ENCODE measurements around the gene FAM107B.
A peak's percentile ranks its signal among the peaks of the same experiment; 100 is the strongest.

FAM107B gene

DNA sequence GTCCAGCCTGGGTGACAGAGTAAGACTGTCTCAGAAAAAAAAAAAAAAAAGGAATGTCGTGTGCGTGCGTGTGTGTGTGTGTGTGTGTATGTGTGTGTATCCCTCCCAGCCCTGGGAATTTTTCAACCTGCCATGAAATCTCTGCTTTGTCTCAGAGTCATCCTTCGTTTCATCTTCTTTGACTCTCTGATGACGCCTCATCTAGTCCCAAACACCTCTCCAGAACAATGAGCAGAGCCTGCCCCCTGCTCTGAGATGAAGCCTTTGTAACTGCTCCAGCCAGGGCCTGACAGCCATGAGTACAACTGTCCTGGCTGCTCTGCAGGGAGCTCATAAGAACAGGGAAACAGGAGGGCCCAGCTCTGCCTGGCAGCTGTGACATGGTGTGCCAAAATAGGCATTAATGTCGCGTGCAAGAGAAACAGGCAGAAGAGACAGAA, 149.5 kb downstream of the FAM107B start:
- DNase-seq (ENCODE audit: low read depth in 2 of 2): no peak

DNA sequence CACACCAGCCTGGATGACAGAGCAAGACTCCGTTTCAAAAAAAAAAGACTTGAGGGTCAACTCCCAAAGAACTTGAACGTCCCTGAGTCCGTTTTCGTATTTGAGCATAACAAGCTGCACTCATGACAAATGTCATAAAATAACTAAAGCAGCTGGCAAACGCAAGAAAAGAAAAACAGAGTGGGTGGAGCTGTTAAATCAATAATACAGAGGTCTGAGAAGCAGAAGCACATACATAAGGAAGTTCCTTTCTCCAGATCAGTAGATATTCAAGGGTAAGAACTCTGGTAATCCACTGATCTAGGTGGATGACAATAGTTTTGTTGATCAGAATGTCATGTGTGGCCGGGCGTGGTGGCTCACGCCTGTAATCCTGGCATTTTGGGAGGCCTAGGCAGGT, 150.1 kb downstream of the FAM107B start:
- no peak for DNase-seq (ENCODE audit: low read depth in 2 of 2)

DNA sequence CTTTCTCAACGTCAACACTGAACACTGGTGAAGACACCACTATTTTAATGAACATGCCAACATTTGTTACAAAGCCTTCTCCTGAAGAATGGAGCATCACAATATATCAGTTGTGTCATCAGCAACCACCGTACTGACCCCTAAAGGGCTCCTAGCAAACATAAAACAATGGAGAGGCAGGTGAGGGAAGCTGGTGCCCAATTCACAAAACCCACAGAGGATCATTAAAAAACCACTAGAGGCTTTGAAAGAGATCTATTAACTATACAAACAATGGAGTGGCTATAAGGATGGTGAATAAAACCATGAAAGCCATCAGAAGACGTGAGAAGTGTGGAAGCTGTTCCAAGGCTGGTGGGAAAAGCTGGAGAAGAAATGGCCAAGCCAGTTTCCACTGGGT, 150.8 kb downstream of the FAM107B start:
- DNase-seq (ENCODE audit: low read depth in 2 of 2): no peak

DNA sequence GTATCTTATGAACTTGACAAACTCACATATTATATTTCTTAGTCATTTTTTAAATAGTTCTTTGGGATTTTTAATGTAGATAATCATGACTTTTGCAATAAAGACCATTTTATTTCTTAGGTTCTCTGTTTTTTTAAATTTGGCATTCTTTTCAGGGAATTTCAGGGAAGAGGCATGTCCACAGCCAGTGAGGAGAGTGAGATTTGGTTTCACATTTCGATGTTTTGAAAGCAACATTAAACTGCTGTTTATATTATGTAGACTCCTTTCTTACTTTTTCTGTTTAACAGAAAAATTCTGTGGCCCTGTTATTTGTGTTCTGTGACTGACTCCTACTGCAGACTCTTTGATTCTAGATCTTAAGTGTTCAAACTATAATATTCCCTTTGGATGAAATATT, 153.7 kb downstream of the FAM107B start:
- no peak for DNase-seq (ENCODE audit: low read depth in 2 of 2)

DNA sequence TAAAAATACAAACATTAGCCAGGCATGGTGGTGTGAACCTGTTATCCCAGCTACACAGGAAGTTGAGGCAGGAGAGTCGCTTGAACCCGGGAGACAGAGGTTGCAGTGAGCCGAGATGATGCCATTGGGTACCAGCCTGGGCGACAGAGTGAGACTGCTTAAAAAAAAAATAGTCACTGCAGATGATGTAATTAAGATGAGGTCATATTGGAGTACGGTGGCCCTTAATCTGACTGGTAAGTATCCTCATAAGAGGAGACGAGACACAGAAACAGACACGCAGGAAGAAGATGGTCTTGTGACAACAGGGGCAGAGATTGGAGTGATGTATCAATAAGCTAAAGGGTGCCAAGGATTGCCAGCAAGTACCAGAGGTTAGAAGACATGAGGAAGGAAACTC, 156.0 kb downstream of the FAM107B start:
- DNase-seq (ENCODE audit: low read depth in 2 of 2): no peak

DNA sequence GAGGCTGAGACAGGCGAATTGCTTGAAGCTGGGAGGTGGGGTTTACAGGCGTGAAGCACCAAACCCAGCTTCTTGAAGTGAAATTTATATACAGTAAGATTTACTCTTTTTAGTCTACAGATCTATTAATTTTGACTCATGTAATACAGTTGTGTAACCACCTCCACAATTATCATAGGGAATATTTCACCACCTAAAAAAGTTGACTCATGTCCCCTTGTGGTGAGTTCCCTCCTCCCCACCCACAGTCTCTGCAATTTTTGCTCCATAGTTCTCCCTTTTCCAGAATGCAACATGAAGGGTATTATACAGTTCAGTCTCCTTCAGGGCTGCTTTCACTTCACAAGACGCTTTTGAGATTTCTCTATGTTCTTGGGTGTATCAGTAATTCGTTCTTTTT, 156.8 kb downstream of the FAM107B start:
- no peak for DNase-seq (ENCODE audit: low read depth in 2 of 2)

DNA sequence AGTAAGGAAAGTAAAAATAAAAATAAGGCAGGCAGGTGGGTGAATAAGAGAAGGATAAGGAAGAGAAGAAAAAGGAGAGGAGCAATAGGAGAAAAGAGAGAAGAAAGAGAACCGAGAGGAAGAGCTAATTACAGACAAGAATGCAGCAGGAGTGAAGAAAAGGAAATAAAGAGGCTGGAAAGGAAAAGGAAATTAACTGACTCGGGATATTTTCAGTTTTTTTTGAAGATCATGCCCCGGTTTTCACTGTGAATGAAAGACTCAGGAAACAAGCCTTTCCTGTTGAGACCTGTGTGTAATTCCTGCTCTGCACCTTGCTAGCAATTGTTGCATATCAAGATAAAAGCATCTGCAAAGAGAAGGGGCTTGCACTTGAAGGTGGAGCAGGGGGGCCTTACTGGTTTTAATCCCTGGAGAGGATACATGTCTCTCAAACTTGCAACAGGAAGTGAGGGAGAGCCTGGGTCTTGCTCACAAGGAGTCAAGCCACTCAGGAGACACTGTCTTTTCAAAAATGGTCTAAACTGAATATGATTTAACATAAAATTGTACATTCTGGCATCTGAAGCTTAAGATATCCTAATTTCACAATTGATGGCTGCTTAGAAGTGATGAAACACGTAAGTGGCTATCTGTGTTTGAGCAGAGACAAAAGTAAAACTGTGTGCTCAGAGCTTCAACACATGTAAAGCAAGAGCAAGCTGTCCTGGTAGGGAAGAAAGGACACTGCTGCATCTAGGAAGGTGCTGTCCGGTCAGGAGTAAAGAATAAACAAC, 157.6 kb downstream of the FAM107B start:
- no peak for DNase-seq (ENCODE audit: low read depth in 2 of 2)

DNA sequence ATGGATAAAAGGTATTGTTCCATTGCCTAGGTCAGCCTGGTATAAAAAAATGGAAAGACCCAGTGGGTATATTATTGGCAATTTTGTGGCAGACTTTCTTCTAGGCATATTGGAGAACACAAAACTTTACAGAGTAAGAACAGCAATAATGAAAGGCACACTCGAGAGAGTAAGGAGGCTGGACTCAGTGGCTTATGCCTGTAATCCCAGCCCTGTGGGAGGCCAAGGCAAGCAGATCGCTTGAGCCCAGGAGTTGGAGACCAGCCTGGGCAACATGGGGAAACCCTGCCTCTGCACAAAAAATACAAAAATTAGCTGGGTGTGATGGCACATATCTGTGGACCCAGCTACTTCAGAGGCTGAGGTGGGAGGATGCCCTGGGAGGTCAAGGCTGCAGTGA, 158.2 kb downstream of the FAM107B start:
- DNase-seq (ENCODE audit: low read depth in 2 of 2): no peak

DNA sequence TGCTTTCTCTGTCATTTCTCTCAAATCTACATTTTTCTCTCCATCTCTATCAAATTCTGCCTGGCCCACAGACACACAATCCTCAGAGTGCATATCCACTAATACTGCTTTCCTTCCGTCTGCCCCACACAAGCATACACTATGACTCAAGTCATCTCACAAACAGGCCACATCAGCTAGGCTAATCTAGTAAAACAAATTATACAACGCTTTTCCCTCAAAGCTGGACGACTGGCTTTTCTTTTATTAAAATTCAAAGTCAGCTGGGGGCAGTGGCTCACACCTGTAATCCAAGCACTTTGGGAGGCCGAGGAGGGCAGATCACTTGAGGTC, 161.1 kb downstream of the FAM107B start:
- no peak for DNase-seq (ENCODE audit: low read depth in 2 of 2)

DNA sequence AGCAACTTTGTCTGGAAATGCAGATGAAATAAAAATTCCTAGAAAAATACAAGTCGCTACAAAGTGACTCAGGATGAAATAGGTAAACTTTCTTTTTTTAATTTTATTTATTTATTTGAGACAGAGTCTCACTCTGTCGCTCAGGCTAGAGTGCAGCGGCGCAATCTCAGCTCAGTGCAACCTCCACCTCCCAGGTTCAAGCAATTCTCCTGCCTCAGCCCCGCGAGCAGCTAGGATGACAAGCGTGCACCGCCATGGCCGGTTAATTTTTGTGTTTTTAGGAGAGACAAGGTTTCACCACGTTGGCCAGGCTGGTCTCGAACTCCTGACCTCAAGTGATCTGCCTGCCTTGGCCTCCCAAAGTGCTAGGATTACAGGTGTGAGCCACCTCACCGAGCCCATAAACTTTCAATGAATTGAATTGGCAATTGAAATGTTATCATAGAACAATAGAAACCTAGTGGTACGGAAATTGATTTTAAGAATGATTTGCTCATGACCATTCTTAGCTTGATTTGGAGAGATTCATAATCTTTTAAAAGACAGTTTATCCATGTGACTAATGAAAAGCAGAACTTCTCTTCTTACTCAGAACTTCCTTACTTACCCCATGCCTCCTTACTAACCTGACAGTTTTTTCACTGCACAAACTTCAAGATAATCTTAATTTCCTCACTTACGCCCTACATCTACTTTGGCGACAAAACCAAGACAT, 161.7 kb downstream of the FAM107B start:
- DNase-seq (ENCODE audit: low read depth in 2 of 2): no peak

DNA sequence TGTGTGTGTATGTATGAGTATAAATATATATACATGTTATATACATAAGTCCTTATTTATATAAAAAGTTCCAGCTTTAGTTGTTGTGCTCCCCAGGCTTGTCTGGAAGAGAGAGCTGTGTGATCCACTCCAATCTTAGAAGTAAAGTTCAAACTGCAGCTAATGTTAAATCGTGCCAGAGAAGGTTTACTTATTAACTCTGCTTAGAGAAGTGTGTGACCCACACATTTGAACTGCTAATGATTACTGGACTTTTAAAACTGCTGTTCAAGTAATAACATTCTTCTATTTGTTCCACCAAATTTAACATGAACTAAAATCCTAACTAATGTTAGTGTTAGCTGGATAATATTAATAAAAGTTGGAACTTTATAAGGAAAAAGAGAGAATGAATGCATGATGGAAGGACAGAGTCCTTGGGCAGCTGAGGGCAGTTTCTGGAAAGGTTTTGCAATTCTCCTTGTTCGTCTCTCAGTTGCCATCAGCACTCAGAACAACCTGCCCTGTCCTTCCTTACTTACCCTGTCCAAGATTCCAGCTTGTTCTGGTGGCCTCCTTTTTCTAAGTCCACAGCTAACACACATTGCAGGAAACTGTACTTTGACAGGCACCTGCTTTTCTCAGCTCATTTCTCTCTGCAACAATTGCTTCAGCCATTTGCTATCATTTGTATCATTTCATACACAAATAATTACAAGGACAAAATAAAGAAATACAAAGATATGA, 162.6 kb downstream of the FAM107B start:
- DNase-seq (ENCODE audit: low read depth in 2 of 2): no peak

DNA sequence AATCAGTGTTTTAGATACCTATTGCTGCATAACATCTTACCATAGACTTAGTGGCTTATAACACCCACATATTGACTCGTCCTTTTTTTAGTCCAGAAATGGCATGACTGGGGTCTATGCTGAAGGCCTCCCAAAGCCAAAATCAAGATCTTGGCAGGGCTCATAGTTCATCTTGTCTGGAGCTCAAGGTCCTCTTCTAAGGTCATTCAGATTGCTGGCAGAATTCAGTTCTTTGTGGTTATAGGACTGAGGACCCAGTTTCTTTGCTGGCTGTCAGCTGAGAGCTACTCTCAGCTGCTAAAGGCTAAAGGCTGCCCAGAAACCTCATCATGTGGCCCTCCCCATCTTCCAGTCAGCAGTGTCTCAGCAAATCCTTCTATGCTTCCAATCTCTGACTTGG, 165.5 kb downstream of the FAM107B start:
- no peak for DNase-seq (ENCODE audit: low read depth in 2 of 2)

DNA sequence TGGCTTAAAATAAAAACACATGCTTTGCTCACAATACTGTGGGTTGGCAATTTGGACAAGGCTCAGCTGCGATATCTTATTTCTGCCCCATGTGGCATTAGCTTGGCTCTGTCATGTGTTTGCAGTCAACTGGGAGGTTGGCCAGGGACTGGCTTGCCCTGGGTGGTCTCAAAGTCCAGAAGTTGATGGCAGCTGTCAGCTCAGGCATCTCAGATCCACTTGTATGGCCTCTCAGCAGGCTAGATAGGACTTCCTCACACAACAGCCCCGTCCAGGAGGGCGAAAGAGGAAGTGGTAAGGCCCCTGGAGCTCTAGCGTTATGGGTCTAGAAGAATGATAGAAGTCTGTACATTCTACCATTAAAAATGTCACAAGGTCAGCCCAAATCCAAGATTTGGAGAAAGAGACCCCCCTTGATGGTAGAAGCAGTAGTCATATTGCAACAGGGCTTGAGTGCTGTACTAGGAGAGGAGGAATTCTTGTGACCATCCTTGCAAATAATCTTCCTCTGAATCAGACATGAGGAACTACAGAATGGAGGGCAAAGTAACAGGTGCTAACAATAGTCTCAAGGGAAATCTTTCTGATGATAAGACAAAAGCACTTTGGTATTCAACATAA, 166.2 kb downstream of the FAM107B start:
- DNase-seq (ENCODE audit: low read depth in 2 of 2): no peak

DNA sequence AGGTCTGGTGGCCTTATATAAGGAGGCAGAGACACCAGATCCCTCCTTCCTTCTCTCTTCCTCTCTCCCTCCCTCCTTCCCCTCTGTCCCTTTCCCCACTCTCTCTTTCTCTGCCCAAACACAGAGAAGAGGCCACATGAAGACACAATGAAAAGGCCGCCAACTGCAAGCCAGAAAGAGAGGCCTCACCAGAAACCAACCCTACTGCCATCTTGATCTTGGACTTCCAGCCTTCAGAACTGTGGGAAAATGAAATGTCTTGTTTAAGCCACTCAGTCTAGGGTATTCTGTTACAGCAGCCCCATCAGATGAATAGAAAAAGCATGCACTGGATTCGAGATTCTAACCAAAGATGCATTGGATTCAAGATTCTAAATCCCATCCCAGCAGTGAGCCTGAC, 168.1 kb downstream of the FAM107B start:
- DNase-seq (ENCODE audit: low read depth in 2 of 2): no peak

DNA sequence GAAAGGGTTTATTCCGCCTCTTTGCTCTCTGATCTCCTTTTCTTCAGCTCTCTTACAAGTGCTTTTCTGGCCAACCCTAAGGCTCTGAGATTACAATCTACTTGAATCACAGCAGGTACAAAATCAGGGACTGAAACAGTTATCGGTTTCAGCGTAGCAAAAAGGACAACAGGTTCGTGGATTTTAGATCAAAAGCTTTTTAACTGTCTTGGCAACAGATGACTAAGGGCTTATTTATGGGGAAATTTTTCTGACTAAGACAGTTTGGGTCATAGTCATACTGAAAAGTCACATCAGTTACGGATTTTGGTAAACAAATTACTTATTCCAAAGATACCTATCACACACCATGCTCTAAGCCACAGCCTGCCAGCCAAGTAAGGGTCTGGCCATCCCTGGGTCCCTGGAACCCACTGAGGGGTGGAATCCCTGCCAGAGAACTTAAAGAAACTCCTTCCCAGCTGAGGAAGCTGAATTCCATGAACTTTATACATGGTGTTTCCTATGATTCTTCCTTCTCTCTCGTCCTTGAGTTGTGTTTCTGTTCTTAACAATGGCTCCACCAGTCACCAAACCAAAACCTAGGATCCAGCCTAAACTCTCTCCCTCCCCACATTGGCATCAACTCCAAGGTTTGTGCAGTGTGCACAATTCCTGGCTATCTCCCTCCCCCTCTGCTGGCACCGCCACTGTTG, 169.3 kb downstream of the FAM107B start:
- no peak for DNase-seq (ENCODE audit: low read depth in 2 of 2)

DNA sequence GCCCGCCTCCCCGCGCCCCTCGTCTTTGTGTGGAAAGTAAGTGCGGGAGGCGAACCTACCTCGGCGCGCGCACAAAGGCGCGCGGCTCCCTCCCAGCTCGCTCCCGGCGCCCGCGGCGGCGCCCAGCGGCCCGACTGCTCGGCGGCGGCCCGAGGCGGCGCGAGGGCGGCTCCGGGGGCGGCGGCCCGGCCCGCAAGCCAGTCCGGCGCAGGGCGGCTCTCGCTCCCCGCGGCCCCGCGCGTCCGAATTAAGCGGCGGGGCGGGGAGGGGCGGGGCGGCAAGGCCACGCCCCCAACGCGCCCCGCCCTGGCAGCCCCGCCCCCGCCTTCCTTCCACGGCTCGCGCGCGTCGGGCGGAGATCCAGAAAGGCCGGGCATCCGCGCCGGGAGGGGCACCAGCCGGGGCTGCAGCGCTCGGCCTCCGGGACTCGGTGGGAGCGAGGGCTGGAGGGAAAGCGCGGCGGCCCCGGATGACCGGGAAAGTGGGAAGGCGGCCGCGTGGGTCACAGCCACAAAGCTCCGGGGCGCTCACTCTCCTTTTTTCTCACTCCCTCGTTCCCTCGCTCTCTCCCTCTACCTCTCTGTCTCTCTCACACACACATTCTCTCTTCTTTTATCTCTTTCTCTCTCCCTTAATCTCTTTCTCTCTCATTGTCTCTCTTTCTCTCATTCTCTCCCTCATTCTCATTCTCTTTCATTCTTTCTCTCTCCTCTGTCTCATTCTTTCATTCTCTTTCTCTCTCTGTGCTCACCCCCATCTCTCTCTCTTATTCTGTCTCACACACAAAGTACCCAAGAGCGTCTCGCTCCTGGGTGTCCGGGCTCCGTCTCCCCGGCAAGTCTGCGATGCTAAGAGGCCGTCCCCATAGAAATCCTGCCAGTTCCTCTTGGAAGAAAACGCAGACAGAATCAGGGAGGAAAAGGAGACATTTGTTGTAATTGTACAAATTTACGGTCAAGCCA, 170.2 kb downstream of the FAM107B start:
- DNase-seq (ENCODE audit: low read depth in 2 of 2): peak; percentile 62 to 65

DNA sequence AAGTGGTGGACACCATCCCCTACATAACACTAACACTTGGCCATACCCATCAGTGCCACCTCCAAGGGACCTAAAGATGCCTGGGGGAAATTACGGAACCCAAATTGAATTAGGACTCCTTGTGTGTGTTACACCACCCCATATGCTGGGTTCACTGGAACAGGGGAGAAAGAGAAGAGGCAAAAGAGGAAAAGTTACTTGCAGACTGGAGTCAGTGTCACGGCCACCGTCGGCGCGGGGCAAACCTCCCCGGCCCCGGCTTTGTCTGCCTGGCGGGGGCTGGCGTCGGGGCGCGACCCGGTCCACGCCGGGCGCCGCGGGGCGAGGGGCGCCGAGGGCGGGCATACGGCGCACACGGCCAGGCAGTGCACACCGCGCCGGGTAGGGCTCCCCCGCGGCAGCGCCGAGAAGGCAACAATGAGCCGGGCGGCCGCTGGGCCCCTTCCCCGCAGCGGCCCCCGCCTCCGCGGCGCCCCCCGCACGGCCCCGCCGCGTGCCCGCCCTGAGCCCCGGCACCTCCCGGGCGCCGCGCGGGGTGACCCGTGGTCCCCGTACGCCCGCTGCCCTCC, 171.1 kb downstream of the FAM107B start:
- no peak for DNase-seq (ENCODE audit: low read depth in 2 of 2)

DNA sequence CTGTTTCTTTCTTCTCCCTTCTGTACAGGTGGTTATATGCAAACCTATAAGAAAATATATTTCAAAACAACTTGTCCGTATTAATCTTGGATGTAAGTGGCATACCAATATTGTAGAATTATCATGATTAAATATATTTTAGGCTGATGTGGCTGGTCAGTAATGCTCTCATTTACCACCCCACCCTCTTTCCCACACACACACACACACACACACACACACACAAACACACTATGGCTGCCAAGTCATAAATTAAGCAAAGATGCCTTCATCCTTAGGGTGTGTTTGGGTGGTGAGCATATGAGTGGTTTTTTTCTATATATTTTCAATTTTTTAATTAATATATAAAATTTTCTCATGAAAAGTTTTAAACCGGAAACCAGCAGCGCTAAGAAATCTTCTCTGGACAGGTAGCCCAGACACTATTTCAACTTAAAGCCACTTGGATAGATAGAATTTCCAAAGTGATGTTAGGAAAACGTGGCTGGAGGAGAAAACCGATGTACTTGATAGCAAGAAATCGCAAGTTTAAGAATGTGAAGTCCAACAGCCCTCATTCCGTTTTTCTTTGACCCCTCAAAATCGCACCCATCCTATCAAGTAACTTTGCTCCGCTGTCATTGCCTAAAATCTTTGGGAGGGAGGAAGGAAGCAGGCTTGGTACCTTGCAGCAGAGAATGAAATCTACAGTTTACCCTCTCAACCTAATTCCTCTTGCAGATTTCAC, 171.7 kb downstream of the FAM107B start:
- DNase-seq (ENCODE audit: low read depth in 2 of 2): no peak

DNA sequence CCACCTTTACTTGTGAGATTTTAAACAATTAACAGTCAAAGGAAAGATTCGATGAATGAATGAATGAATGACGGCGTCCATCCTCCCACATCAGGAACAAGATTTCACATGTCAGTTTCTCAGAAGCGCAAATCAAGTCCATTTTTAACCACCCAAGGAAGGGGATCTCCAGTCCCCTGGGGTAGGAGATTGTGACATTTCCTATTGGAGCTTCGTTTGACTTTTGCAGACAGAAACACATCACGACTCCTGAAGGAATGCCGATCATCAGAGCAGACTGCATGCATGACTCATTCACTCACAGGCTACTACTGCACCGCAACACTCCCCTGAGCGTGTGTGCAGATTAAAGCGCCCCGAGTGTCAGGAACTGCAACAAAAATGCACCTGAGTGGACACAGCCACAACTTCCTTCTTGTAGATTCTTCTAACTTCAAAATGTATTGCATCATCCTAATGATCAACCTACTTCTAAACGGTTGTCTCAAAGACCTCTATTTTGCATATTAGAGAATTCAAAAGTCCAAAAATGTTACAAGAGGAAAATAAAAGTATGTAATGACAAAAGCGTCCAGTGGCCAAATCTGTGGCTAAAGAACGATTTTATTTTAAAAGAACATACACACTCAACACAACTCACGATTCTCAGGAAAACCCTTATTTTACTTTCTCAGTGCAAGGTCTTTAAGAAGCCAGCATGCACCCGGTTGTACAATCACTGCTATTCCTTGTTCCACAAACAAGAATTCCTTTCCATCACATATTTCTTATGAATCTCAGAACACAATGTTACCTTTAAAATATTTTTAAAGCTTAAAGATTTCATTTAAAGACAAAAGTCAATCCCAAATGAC, 172.6 kb downstream of the FAM107B start:
- DNase-seq (ENCODE audit: low read depth in 2 of 2): peak in 1 of 2 donors; percentile 49

All from stimulated activated CD4-positive, alpha-beta T cell treated with anti-CD3 and anti-CD28 coated beads, Interleukin-4, amount 100 ng/mL, for 48 hours (primary cell).